Measurements from ENCODE around the gene GPC5.

GPC5 gene

DNA sequence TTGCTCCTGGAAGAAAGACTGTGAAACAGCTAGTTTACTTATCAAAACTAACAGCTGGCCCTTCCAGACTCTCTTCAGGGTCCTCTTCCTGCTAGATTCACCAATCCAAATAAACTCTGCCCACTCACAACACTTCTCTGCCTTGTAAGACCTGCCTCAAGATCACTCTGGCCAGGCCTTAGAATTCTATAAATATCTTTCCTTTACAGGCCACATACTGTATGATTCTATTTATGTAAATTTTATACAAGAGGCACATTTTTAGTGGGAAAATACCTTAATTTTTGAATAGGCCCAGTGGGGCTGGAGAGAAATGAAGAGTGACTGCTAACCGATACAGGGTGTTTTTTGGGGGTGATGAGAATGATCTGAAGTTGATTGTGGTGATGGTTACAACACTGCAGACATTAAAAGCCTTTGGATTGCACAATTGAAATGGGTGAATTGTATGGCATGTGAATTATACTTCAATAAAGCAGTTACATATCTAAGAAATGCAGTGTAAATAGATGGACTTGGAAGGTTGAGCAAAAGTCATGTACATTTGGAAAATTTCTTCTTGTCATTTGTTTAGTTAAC lies 141.8 kb downstream of the GPC5 start:
- DNase-seq: no peak

DNA sequence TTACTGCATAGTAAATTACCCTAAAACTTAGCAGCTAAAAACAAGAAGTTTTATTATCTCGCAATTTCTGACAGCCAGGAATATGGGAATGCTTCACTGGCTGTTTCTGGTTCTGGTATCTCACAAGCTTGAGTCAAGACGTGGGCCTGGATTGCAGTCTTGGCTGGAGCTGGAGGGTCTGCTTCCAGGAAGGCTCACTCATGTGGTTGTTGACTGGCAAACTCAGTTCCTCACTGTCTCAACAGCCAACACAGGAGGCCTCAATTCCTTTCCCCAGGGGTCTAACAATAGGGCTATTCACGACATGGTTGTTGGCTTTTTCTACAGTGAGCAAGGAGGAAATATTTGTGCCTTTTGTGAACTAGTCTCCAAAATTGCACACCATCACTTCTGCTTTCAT lies 146.3 kb downstream of the GPC5 start:
- DNase-seq: no peak

DNA sequence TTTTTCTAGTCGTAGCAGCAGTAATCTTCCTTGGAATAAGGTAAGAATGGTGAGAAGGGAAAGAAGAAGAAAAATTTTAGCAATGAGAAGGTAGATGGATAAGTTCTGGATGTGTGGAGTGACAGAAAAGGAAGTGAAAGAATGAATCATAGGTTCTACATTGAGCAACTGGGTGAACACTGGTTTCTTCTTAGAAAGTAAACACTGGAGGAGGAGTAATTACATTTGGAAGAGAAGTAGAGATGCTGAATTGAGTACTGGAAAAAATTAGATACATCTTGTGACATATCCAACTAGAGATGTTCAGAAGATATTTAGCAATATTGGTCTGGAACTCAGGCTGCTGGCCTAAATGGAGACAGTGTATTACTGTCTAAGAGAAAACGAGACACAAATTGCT lies 148.5 kb downstream of the GPC5 start:
- no peak for DNase-seq

DNA sequence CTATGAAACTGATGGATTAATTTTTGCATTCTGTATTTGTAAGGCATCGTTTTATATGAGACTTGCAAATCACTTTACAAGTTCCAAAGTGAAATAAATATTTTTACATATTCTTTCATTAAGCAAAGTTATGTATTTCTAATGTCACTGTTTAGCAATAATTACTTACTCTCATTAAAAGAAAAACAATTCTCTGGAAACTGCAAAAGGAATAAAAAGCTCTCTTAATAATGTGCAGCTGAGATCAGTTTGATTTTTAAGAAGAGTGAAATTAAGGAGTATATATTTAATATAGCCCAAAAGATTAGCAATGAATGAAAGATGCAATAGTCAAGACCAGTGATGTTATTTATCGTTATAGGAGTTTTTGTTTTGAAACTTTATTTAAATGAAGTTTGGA lies 155.2 kb downstream of the GPC5 start:
- no peak for DNase-seq

DNA sequence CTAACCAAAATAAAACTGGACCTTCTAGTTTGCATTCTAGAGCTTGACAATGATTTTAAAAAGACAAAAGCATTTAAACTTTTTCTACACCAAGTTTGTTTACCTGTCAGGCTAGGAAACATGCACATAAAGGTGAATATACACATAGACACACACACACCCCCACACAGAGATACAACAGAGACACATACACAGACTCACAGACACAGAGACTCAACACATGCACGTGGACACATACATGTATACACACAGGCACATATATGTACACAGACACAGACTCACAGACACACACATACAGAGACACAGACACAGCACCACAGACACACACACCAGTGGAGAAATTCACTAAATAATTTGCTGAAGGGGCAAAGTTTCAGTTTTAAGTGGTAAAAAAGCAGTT lies 155.7 kb downstream of the GPC5 start:
- DNase-seq: no peak

DNA sequence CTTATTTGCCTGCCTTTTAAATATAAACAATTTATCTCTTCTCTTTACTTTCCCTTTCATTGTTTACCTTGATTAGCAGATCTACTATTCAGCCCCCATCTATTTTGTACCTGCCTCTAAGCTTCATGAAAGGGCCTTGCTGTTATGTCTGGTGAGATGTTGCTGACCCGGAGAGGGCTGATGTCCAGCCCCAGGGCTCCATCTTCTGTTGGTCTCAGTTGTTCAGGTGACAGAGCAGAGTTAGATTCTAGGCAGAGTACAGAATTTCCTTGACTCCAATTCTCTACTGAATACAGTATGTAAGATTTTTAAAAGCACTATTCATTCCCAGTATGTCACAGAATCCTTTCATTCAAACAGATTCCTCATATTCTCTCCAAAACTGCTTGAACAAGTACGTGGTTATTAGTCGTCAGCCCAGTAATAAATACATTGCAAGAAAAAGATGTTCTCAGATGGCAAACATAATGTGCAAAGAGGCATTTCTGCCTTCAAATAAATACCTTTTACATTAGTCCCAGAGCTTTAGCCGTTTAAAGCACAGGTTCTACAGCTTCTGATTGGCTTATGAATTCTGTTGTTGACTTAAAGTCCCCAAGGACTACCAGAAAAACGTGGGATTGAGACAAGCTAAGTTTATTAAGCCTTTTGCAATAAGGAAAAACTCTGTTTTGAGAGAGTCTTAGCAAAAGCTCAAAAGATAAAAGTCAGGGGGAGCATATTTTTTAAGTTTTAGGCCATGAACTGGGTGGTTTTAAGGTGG lies 159.1 kb downstream of the GPC5 start:
- DNase-seq: no peak

DNA sequence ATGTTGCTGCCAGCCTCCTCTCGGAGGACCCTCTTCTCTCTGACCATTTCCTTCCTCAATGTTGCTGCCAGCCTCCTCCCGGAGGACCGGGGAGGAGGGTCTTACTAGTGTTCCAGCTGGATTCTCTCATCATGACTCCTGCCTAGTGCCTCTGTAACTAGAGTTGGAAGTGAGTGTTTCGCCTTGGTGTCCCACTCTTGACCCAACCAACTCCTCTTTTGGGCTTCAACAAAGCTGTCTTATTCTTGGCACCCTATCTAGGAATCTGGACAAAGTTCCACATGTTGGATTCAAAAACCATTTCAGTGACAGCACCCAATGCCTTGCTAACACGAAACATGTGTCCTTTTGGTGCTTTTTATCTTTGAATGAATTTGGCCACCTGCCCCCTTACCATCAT lies 165.4 kb downstream of the GPC5 start:
- no peak for DNase-seq

DNA sequence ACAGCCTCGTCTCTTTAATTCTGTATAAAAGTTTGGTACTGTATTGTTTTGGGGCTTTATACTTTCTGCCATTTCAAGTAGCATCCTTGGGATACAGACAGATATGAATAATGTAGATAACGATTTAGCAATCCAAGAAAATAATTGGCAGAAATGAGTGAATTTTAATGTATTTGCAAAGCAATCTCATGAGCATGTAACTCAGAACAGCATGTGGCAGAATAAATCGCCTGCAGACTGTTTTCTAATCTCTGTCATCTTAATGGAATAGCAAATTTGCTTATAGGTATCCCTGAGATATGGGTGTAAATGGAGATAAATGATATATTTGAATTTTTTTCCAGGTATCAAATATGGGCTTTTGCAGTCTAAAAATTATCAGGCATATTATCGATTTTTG lies 166.0 kb downstream of the GPC5 start:
- DNase-seq: no peak

DNA sequence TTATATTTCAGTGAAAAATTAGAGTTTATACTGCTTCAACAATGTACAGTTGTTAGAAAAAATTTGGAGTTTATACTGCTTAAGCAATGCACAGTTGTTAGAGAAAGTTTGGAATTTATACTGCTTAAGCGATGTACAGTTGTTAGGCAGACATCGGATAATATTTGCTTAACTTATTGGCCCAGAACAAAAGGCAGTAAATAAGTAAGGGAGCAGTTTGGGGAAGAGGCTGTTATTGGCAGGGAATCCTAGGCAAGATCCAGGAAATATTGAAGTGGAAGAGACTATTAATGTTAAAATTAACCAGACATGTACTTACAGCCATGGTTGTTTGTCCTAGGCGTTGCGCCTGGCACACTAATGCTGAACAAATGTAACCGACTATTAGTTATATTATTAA lies 166.9 kb downstream of the GPC5 start:
- no peak for DNase-seq

DNA sequence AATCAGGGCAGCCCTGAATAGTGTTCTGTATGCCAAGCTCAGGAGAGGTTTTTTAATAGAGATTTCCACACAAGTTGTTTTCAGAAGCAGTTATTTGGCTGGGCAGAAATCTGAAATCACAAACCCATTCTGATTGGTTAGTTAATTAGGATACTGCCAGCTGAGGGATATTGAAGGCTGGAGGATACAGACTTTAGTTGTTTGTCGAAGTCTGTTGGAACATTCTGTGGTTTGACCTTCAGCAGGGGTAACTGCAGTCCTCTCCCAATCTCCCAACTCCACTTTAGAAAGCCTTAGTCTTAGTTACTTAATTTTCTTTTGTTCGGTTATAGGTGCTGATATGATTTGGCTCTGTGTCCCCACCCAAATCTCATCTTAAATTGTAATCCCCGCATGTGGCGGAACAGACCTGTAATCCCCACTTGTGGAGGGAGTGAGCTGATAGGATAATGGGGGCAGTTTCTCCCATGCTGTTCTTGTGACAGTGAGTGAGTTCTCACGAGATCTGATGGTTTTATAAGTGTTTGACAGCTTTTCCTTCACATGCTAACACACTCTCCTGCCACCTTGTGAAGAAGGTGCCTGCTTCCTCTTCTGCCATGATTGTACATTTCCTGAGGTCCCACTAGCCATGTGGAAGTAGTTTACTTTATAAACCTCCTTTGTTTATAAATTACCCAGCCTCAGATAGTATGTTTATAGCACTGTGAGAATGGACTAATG lies 169.2 kb downstream of the GPC5 start:
- no peak for DNase-seq

DNA sequence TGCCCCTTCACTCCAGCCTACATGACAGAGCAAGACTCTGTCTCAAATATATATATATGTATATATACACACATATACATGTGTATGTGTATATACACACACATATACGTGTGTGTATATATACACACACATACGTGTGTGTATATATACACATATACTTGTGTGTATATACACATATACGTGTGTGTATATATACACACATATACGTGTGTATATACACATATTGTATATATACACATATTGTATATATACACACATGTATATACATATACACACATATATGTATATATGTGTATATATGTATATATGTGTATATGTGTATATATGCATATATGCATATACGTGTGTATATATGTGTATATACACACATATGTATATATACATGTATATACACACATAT lies 173.3 kb downstream of the GPC5 start:
- no peak for DNase-seq

DNA sequence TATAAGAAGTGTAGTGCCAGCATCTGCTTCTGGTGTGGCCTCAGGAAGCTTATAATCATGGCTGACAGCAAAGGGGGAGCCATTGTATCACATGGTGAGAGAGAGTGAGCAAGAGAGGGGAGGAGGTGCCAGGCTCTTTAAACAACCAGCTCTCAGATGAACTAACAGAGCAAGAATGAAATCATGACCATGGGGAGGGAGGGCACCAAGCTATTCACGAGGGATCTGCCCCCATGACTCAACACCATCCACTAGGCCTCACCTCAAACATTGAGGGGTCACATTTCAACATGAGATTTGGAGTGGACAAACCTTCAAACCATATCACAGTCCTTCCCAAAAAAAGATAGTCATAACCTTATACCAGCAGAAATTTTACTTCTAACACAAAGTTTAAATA lies 174.0 kb downstream of the GPC5 start:
- no peak for DNase-seq

DNA sequence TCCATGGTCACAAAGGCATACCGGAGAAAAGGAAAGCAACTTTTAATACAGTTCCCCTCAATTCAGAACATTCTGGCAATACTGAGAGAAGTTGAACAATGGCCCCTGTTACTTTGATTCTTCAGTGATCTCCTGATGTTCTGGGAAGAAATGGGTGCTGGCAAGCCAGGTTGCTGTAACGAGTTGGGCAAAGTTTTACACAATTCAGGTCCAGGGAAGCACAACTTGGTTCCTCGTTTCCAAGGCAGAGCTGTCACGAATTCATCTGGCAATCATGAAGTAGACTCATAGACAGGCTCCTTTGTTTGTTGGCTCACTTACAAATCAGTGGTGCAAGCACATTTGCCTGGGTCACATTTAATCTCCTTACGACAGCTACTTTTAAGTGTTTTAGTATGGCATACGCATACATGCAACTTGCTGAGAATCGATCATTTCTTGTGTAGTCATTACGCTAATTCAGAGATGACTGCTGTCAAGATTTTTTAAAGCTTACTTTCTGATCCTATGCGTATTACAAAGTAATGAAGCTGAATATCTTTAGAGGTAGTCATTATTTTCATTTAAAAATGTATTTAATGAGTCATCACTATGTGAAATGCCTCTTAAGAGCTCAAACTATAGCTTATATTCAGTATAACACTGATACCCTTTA lies 174.7 kb downstream of the GPC5 start:
- no peak for DNase-seq

DNA sequence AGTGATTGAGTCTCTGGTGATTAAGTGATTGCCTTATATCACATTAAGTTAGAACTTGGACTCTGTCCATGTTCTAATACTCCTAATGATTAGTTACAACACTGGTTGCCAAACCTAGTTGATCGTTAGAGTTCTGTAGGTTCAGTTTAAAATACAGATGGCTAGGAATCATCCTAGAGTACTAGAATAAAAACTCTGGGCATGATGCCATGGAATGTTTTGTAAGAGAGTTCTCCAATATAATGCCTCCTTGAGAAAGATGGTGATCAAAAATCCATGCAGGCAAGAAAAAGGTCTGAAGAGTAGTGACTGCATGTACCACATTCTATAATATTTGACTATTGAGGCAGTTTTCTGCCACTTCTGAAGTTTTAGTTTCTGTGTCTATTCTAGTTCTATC lies 176.3 kb downstream of the GPC5 start:
- DNase-seq: peak in 1 of 2 experiments; percentile 25

DNA sequence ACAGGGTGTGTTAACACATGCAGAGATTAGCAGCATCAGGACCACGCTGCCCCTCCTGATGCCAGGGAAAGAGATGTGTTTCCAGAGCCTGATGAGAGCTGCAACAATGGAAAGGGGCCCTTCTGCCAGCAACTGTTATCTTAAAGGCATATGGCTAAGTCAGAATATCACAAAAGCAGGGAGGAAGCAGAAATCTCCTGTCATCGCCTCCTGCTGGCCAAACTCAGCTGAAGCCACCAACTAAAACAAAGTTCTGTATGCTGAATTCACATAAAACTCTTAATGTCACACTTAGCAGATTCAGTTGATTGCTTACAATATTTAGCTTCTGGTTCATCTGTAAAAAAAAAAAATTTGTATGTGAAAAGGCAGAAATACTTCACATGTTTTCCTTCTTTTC lies 178.2 kb downstream of the GPC5 start:
- DNase-seq: no peak

DNA sequence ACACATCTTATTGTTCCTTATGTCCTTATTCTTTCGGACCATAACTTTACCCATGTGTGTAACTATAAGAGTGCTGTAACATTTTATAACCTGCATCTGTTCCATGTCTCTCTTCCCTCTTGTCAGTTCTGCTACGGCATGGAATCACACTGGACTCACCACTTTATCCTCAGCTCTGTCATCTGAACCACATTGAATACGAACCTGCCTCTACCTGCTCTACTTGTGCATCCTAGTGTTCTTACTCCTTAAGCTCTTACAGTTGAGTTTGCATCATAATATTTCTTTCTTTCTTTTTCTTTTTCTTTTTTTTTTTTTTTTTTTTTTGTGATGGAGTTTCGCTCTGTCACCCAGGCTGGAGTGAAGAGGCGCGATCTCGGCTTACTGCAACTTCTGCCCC lies 180.9 kb downstream of the GPC5 start:
- no peak for DNase-seq

DNA sequence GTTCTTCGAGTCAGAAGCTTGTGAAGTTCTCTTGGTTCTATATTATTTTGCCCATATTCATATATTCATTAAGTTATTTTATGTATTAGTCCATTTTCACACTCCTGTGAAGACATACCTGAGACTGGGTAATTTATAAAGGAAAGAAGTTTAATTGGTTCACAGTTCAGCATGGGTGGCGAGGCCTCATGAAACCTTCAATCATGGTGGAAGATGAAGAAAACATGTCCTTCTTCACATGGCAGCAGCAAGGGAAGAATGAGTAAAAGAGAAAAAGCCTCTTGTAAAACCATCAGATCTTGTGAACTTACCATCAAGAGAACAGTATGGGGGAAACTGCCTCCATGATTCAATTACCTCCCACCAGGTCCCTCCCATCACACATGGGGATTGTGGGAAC lies 182.3 kb downstream of the GPC5 start:
- no peak for DNase-seq

DNA sequence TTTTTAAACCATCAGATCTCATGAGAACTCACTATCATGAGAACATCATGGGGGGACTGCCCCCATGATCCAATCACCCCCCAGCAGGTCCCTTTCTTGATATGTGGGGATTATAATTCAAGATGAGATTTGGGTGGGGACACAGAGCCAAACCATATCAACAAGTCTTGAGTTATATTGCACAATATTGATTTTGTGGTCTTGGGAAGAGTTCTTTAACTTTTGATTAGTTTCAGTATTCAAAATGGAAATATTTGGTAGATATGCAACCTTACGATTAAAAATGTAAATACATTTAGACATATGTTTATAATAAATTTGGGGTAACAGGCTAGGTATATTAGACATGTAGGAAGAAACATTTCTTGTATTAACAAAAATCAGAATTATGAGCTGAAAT lies 188.2 kb downstream of the GPC5 start:
- no peak for DNase-seq

DNA sequence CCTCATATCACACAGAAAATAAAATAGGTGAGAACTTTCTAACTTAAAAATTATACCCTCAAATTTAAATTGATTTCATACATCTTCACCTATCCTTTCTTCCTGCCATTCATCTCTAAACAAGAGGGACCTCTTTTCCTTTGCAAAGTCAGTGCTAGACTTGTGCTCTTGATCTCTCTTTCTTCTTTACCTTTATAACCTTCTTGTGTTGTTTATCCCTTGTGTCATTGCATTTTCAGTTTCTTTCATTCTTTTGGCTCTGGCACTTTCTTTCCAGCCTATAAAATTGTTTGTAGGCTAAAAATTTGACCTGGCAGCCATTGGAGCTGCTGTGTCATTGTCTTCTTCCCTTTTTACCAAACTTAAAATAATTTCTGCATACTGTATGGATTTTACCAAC lies 190.1 kb downstream of the GPC5 start:
- no peak for DNase-seq

DNA sequence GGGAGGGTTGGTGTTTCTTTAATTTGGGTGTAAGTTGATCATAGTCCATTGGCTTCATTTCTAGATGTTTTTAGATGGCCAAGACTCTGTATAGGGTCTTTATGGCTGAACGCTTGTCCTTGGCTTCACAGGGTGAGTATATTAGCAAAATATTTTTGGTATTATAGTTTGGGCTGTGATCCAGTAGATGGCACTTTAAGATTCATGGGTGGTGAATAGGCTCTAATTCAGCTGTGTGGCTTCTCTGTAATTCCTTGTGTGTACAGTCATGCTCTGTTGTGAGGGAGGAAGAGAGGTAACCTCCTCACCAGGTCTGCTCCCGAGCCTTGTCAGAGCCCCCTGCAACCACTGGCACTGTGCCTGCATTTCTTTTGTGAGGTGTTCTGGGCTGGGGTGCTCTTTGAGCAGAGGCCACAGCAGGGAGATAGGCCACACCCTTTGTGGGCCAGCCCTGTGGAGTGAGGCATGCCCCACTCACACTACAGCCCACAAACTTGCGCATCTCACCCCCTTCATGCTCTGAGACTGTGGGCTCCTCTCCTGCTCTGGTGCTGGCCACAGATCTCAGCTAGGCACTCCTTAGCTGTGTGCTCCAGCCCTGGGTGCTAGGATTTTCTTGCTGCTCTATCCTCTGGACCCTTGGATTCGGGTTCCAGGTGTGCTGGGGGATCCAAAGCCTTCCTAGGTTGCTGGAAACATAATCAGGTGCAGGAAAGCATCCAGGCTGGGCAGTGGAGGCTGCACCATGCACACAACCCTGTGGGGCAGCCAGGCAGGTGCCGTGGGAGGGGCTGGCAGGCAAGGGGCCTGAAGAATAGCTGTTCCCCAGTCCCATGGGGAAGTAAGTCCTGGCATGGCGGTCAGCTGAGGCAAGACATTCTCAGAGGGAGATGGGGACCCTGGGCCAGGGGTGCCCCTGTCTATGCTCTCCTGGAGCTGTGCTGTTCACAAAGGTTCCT lies 193.9 kb downstream of the GPC5 start:
- DNase-seq: no peak

DNA sequence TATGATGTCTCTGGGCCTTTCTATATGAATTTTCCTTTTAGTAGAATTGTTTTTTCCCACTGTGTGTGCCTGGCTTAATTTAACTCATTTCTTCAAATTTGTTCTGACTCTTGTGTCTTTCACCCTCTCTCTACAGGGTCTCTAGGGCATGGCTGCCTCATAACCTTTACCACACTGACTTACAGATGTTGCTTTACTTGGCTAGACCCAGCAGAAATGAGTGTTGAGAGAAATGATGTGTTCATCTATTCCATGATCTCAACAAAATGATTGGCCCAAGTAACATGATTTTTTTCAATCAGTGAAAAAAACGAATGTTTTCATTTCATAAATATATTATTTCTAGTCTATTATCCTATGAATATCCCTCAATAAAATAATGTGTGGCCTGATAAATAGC lies 195.0 kb downstream of the GPC5 start:
- no peak for DNase-seq

DNA sequence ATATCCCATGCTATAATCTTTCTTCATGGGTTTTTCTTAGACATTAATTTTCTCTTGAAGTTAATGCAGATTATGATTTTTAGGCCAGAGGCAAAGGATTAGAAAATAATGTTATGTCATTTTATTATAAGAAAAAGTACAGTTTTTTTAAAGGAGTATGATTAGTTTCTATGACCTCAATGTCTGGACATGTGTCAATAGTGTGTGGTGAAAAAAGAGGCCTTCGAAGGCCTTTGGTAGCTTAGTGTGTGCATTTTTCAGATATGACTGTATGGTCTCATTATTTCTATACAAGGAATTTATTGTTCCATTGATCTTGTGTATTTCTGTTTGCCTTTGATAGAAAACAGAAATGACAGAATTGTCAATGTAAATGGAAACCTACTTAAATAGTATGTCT lies 195.6 kb downstream of the GPC5 start:
- no peak for DNase-seq

DNA sequence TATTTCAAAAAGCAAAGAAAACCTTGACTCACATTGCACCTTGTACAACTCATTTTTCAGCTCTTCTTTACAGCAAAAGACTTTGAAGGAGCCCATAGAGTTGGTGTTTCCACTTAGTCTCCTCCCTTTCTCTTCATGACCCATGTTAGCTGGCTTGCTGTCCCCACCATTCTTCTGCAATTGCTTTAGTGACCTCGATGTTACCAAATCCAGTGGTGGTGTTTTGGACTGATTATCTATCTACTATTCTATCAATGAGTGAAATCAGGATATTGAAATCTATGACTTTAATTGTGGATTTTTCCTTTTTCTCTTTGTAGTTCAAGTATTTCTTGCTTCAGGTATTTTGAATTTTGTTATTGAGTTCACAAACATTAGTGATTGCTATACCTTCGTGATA lies 197.3 kb downstream of the GPC5 start:
- no peak for DNase-seq

Measured in NCI-H524 (cell line).